HG03045 (cell line): ENCODE results near the gene MYMK.
"Not testable (repeated sequence)": the region's sequence is repeated elsewhere in the genome, so short reads cannot be mapped to it uniquely, and the experiment has no call there.

Source experiments
- ATAC-seq: cut with Tn5 transposase; IDR thresholded peaks from one replicate; pipeline ENCODE4 v1.9.1; 2021; ENCODE audit warnings: mild to moderate bottlenecking, moderate library complexity; ENCODE audit not compliant: unreplicated experiment

Gene MYMK

DNA sequence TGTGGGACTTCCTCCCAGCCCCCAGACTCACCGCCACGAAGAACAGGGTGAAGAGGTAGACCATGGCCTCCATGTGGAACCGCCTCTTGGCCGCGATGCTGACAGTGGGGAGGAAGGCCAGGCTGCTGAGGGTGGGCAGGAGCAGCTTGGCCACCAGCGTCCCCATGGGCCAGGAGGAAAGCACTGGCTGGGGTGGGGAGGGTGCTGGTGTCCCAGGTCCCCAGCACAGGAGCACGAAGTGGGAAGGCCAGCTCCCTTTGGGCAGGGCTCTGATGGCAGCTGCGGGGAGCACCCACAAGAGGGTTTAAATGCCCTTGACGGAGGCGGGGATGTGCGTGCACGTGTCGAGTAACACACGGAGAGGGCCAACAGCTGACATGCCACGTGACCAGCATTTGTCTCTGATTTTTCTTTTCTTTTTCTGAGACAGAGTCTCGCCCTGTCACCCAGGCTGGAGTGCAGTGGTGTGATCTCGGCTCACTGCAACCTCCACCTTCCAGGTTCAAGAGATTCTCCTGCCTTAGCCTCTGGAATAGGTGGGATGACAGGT is at the start of gene MYMK:
Gene MYMK (minus strand): TSS at position 281 of the 550 bp plus-strand sequence. CDS start 115 bp downstream, at position 166.
- ATAC-seq = no peak

- no peak for ATAC-seq
Observed at GRCh38 chr9:133573791-133574515, 49.2 kb upstream of the MYMK start.

GRCh38 chr9:133572821-133573361 is 48.1 kb upstream of the MYMK start:
- ATAC-seq = no peak

- ATAC-seq = no peak
Observed at GRCh38 chr9:133571896-133572595, 47.3 kb upstream of the MYMK start.

- ATAC-seq = no peak
Observed at GRCh38 chr9:133571391-133571890, 46.7 kb upstream of the MYMK start.

- no peak for ATAC-seq
Observed at GRCh38 chr9:133570691-133571080, 45.9 kb upstream of the MYMK start.

- no peak for ATAC-seq
Observed at GRCh38 chr9:133569891-133570690, 45.3 kb upstream of the MYMK start.

DNA sequence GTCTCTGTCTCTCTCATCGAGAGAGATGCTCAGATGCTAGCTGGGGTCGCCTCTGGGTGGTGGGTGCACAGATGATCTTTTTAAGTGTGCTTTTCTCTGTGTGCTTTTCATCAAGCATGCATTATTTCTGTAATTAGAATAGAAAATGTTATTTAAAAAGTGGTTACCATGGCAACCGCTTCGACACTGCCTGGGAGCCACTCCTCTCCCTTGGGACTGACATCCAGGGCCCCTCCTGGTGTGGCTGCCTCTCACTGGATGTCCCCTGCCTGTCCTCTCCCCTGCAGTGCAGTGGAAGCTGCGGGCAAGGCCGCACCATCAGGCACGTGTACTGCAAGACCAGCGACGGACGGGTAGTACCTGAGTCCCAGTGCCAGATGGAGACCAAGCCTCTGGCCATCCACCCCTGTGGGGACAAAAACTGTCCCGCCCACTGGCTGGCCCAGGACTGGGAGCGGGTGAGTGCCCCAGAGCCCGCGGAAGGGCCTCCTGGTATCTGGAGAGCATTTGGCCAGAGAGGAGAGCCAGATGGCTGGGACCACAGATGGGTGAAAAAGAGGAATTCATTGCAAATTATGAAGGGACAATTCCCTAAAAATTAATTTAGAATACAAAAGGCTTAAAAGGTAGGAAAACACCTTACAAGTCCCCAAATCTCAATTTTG is 44.5 kb upstream of the MYMK start:
- ATAC-seq = no peak

GRCh38 chr9:133568186-133568585 is 43.4 kb upstream of the MYMK start:
- no peak for ATAC-seq

- ATAC-seq = no peak
Observed at GRCh38 chr9:133566817-133567216, 42.1 kb upstream of the MYMK start.

DNA sequence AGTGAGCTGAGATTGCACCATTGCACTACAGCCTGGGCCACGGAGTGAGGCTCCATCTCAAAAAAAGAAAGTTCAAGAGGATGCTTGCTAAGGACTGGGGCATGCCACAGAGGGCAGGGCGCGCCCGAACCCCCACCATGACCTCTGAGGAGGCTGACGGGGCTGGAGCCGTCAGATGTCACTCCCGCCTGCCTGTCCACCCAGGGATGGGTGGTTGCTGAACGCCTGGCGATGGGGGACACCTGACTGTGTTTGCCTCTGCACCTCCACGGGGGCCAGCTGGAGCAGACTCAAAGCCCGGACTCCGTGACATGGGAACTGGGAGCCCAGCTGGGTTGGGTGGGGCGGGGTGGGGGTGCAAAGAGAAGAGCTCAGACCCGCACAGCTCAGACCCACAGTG is 41.6 kb upstream of the MYMK start:
- no peak for ATAC-seq

DNA sequence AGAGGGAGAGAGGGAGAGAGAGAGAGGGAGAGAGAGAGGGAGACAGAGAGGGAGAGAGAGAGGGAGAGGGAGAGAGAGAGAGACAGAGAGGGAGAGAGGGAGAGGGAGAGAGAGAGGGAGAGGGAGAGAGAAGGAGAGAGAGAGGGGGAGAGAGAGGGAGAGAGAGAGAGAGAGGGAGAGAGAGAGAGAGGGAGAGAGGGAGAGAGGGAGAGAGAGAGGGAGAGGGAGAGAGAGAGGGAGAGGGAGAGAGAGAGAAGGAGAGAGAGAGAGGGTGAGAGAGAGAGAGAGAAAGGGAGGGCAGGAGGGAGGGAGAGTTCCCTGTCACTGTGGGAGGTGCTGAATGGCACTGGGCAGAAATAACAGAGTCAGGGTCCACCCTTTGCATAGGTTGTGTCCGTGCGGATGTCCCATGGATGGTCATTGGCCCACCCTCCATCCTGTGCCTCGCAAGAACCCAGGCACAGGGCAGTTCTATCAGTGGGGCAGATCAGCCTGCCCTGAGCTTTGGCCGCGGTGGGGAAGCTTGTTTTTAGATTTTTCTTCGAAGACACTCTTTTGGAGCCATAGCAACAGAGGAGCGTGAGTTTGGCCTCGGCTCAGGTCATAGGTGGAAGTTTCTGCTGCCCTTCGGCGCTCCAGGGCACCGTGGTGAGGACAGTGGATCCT is 39.8 kb upstream of the MYMK start:
- no peak for ATAC-seq

DNA sequence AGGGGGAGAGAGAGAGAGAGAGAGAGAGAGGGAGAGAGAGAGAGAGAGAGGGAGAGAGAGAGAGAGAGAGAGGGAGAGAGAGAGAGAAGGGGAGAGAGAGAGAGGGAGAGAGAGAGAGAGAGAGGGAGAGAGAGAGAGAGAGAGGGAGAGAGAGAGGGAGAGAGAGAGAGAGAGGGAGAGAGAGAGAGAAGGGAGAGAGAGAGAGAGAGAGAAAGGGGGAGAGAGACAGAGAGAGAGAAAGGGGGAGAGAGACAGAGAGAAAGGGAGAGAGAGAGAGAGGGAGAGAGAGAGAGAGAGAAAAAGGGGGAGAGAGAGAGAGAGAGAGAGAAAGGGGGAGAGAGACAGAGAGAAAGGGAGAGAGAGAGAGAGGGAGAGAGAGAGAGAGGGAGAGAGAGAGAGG is 39.1 kb upstream of the MYMK start:
- ATAC-seq = not testable (repeated sequence)

DNA sequence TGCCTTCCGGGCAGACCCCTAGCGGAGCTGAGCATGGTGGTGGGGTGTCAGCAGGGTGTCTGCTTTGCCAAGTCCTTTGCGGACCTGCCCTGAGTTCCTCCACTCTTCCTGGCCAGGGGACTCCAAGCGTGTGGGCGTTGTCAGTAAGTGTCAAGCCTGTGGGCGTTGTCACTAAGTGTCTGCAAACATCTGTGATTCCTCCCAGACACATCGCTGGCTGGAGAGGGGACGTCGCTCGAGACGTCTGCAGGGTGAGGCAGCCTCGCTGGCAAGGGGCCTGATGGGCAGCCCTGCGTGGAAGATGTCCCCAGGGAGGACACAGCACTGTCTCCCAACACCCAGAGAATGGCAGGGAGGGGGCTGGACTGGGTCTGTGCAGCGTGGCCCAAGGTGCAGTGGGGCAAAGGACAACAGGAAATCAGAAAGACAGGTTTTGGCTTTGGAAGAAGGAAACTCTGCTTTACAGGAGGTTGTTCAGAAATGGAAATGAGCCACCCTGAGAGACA is 38.6 kb upstream of the MYMK start:
- no peak for ATAC-seq

DNA sequence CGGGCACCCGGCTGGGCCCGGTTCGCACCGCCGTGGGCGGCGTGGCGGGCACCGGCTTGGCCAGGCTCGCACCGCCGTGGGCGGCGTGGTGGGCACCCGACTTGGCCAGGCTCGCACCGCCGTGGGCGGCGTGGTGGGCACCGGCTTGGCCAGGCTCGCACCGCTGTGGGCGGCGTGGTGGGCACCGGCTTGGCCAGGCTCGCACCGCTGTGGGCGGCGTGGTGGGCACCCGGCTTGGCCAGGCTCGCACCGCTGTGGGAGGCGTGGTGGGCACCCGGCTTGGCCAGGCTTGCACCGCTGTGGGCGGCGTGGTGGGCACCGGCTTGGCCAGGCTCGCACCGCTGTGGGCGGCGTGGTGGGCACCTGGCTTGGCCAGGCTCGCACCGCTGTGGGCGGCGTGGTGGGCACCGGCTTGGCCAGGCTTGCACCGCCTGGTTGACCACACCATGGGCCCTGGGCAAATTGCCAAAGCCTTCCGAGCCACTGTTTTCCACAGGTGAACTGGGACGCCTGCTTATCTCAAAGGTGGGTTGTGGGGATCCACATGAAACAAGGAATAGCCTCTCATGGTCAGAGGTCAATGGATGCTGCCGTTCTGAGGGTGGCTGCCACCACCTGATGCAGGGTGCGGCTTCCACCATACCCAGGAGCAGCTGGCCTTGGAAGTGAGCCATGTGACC is 38.0 kb upstream of the MYMK start:
- no peak for ATAC-seq

GRCh38 chr9:133561976-133562554 is 37.3 kb upstream of the MYMK start:
- no peak for ATAC-seq

GRCh38 chr9:133560944-133561343 is 36.2 kb upstream of the MYMK start:
- ATAC-seq = no peak

- ATAC-seq = no peak
Observed at GRCh38 chr9:133560311-133560710, 35.6 kb upstream of the MYMK start.
